ENCODE results near the gene NXN. TPM values are rescaled to one million over a fixed set of nuclear protein-coding genes. Genes with fewer than 3 reads are reported as not detected.
"Not testable (repeated sequence)": the region's sequence is repeated elsewhere in the genome, so short reads cannot be mapped to it uniquely, and the experiment has no call there.

The NXN gene
- total RNA-seq, 2 donors from 2014 or later: 15.6 to 17.5 TPM

- Histone ChIP-seq H3K4me3 (no peak overlapping the region), H3K4me1 (peaks cover 0 to 65% of the 10 kb centered on the region in 2 donors), H3K9me3 (no peaks in the 10 kb centered on the region), H3K27ac (peak overlapping the region; percentile 83), H3K36me3 (no peaks in the 10 kb centered on the region), H3K27me3 (no peaks in the 10 kb centered on the region)
- TF ChIP-seq CTCF (IDR thresholded peaks at IDR 0.05): no peak
- no peak for DNase-seq (ENCODE audit: low spot score)
Observed at GRCh38 chr17:881778-882177, 97.8 kb downstream of the NXN start.

DNA sequence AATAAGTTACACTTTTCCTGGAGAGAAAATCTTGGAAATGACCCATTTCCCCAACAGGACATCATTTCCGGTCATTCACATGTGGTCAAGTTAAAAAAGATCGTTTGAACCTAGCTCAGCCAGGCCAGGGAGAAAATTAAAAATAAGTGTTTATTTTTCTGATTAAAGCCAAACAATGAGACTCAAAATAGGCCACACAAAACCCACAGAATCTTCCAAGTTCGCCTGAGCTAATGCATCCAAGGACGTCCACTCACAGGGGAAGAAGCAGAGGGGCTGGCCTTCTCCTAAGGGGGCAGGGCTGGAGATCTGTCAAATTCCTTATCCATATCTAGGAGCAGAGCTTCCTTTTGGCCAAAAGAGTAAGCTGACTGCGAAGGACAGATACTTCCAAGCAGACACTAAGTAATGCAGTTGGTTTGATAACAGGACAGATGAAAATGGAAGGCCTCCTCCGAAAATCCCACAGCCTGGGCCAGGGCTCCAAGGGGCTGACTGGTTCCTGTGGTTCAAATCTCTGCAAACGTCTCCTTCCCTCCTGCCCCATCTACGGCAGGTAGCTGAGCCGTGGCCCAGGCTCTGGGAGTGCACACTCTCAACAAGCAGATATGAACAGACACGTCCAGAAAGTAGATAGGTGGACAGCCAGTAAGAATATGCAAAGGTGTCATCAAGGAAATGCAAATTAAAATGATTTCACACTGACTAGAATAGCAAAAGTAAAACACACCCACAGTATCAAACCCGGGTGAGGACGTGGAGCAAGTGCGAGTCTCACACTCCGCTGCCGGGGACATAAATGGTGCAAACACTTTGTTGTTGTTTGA lies 98.9 kb downstream of the NXN start:
- Histone ChIP-seq H3K4me3 (no peak overlapping the region), H3K4me1 (peaks cover 0 to 57% of the 10 kb centered on the region in 2 donors), H3K9me3 (no peaks in the 10 kb centered on the region), H3K27ac (peak overlapping the region; percentile 82 to 83), H3K36me3 (no peaks in the 10 kb centered on the region), H3K27me3 (no peaks in the 10 kb centered on the region)
- DNase-seq (ENCODE audit: low spot score): no peak
- TF ChIP-seq CTCF (IDR thresholded peaks at IDR 0.05): no peak

DNA sequence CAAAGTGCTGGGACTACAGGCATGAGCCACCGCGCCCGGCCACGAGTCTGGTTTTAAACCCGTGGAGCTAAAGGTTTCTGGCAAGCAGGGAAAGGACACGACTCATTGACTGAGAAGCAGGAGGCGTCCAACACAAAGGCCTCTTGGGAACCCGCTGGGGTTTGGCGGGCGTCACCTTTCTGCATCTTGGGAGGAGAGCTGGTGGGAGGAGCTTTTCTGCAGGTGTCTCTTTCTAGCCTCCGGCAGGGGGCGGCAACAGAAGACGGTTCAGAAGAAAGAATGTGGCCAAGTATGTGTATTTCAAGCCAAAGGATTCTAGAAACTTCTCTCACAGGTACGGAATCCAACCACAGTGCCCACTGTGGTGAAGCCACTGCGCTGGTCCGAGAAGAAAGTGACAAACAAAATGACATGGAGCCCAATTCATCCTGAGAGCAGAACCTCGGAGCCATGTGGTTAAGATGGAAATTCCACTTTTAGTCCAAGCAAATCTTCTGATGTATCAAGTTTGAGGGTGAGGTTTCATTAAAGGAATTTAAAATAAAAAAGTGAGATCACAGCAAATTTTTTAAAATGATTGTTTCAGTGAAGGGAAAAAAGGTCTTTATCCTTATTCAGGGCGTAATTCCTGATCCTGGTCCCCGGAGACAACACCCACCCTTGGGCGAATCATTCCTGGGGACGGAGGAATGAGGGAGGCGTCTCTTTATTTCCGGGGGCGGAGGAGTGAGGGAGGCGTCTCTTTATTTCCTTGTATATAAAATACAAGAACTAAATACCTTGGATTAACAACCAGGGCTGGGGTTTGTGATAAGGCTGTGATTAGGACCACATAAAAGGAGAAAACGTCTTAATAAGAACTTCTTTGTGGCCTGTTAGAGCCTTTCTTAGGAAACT lies 99.8 kb downstream of the NXN start:
- H3K4me1 ChIP-seq: peaks cover 0 to 57% of the 10 kb centered on the region in 2 donors
- peak overlapping the region; percentile 82 to 83 for H3K27ac ChIP-seq
- no peaks in the 10 kb centered on the region for H3K9me3 ChIP-seq
- H3K27me3 ChIP-seq: no peaks in the 10 kb centered on the region
- peak; percentile 84 for DNase-seq (ENCODE audit: low spot score)
- H3K4me3 ChIP-seq: no peak overlapping the region
- H3K36me3 ChIP-seq: no peaks in the 10 kb centered on the region
- TF ChIP-seq CTCF (IDR thresholded peaks at IDR 0.05): peak; percentile 50 to 65

GRCh38 chr17:877630-878029 lies 101.9 kb downstream of the NXN start:
- H3K27ac ChIP-seq: no peak overlapping the region
- no peaks in the 10 kb centered on the region for H3K36me3 ChIP-seq
- no peaks in the 10 kb centered on the region for H3K27me3 ChIP-seq
- H3K9me3 ChIP-seq: no peaks in the 10 kb centered on the region
- no peak overlapping the region for H3K4me3 ChIP-seq
- no peak for TF ChIP-seq CTCF (IDR thresholded peaks at IDR 0.05)
- H3K4me1 ChIP-seq: peaks cover 0 to 41% of the 10 kb centered on the region in 2 donors
- no peak for DNase-seq (ENCODE audit: low spot score)

DNA sequence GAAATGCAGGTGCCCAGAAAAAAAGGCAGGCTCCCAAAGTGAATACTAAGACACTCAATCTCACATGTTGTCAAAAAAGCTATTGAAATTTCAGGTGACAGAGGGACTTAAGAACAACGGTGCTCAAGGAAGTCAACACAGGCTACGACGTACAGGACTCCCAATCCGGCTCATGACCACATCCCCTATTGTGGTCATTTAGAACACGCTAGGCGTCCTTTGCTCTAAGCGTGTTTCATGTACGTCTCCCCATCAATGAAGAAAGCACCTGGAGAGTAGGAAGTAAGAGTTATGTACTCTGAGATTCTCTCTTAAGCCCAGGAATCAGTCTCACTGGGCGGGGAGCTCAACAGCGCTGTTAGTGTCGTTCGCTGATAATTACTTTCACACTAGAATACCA lies 103.3 kb downstream of the NXN start:
- no peak for DNase-seq (ENCODE audit: low spot score)
- Histone ChIP-seq H3K4me3 (no peak overlapping the region), H3K4me1 (peaks cover 0 to 29% of the 10 kb centered on the region in 2 donors), H3K27ac (no peak overlapping the region), H3K27me3 (no peaks in the 10 kb centered on the region), H3K36me3 (no peaks in the 10 kb centered on the region), H3K9me3 (no peaks in the 10 kb centered on the region)
- TF ChIP-seq CTCF (IDR thresholded peaks at IDR 0.05): no peak

- H3K4me1 ChIP-seq: peaks cover 0 to 23% of the 10 kb centered on the region in 2 donors
- H3K27me3 ChIP-seq; H3K36me3 ChIP-seq; DNase-seq (ENCODE audit: low spot score); H3K9me3 ChIP-seq; H3K27ac ChIP-seq; H3K4me3 ChIP-seq: not testable (repeated sequence)
Observed at GRCh38 chr17:874590-874989, 105.0 kb downstream of the NXN start.
